ENCODE results near the gene STK24. TPM values are rescaled to one million over a fixed set of nuclear protein-coding genes. Genes with fewer than 3 reads are reported as not detected.

Gene STK24
- total and polyA plus RNA-seq, 2 of the 8 experiments (the other 6 are each of a cell fraction or from before 2014, with no cell fraction given) = 62.8 to 143 TPM

GRCh38 chr13:98567140-98567539 lies 9.8 kb downstream of the STK24 start:
- no peak overlapping the region for H4K91ac ChIP-seq (replicated peaks; ENCODE audit: insufficient read length, low read length)
- H3K27me3 ChIP-seq (replicated peaks in 1 of 4; ENCODE audit: control insufficient read depth in 3 of 4, extremely low read depth in 1 of 4, insufficient read depth in 3 of 4, low read length in 3 of 4) = no peaks in the 10 kb centered on the region
- TF ChIP-seq SP4 (IDR thresholded peaks at IDR 0.05; ENCODE audit: low read length) (no peak), RAD21 (IDR thresholded peaks at IDR 0.05 in 1 of 2, conservative IDR thresholded peaks at IDR 0.05 in 1 of 2; ENCODE audit: low read depth in 2 of 2, low read length in 2 of 2) (no peak), POLR2AphosphoS5 (IDR thresholded peaks at IDR 0.05; ENCODE audit: low read depth, low read length) (no peak)
- H3K9ac ChIP-seq (replicated peaks in 1 of 4; ENCODE audit: extremely low read depth in 1 of 4, low read depth in 3 of 4, low read length in 3 of 4) = no peak overlapping the region
- peaks cover 30 to 97% of the 10 kb centered on the region in 2 experiments for H3K79me2 ChIP-seq (ENCODE audit: control insufficient read depth in 1 of 2, insufficient read depth in 2 of 2, low read length in 2 of 2)
- H2AK5ac ChIP-seq (ENCODE audit: low read depth, low read length) = no peak overlapping the region
- no peak overlapping the region for H3K27ac ChIP-seq (ENCODE audit: low read depth, low read length)
- no peak overlapping the region for H3K56ac ChIP-seq (replicated peaks; ENCODE audit: insufficient read length, low read depth, low read length)
- no peak overlapping the region for H3K4me3 ChIP-seq (ENCODE audit: extremely low read depth in 1 of 4, insufficient read depth in 2 of 4, low read depth in 3 of 4, low read length in 4 of 4)
- peaks cover 31% of the 10 kb centered on the region for H3K79me1 ChIP-seq (ENCODE audit: low read depth, low read length)
- no peak overlapping the region for H2BK15ac ChIP-seq (ENCODE audit: low read length)
- H3K18ac ChIP-seq (ENCODE audit: extremely low read depth, low read length) = no peak overlapping the region; the same call in 1 of the 2 replicates
- no peak for DNase-seq (ENCODE audit: low read depth in 1 of 2, low spot score in 2 of 2)
- H2BK5ac ChIP-seq (ENCODE audit: low read depth, low read length) = no peak overlapping the region
- peaks cover 31 to 41% of the 10 kb centered on the region in 2 experiments for H4K20me1 ChIP-seq (replicated peaks in 1 of 2; ENCODE audit: control insufficient read depth in 1 of 2, insufficient read depth in 2 of 2, low read length in 2 of 2)
- WGBS, 2 experiments (ENCODE audit: extremely low coverage in 1 of 2, insufficient coverage in 1 of 2, insufficient read length in 1 of 2, insufficient replicate concordance in 2 of 2, low coverage in 1 of 2, low lambda C conversion rate in 2 of 2, missing lambda C conversion rate in 1 of 2) = 94% methylated on average over 13 of the region's 13 CpGs; no CpG with 5 or more reads in 1 of the 2 experiments
- H3K4me2 ChIP-seq (ENCODE audit: insufficient read depth in 1 of 2, low read depth in 2 of 2, low read length in 2 of 2) = no peak overlapping the region; a peak in 1 of 4 replicates
- H4K8ac ChIP-seq (ENCODE audit: extremely low read depth, insufficient read depth, low read length) = no peak overlapping the region
- ChIA-PET CTCF (ENCODE audit: partially characterized antibody) (interaction anchor here (1.0 to 1.5 kb wide), 5 partner anchors 9 to 81 kb away, joined by 3 to 6 read pairs (median 3); no protein-coding TSS in a partner anchor), POLR2A (ENCODE audit: partially characterized antibody) (interaction anchor here (1.3 kb wide), 1 partner anchor 8 kb away, joined by 3 read pairs; no protein-coding TSS in a partner anchor)
- H2AFZ ChIP-seq (ENCODE audit: low read length) = no peak overlapping the region
- no peak for FAIRE-seq
- no peak overlapping the region for H2BK120ac ChIP-seq (replicated peaks; ENCODE audit: low read depth, low read length)
- H3K23ac ChIP-seq (ENCODE audit: insufficient read length) = no peak overlapping the region
- H3K4ac ChIP-seq (replicated peaks; ENCODE audit: insufficient read length, low read depth, low read length) = no peak overlapping the region
- H3K4me1 ChIP-seq (replicated peaks in 1 of 4; ENCODE audit: control insufficient read depth in 3 of 4, insufficient read depth in 4 of 4, low read length in 3 of 4) = peaks cover 9 to 41% (median 27%) of the 10 kb centered on the region in 4 experiments
- no peaks in the 10 kb centered on the region for H3K36me3 ChIP-seq (ENCODE audit: control insufficient read depth in 2 of 4, insufficient read depth in 4 of 4, low read length in 3 of 4)
- no peak overlapping the region for H2BK12ac ChIP-seq (ENCODE audit: low read depth, low read length)
- no peak overlapping the region for H4K5ac ChIP-seq (ENCODE audit: insufficient read length, low read depth, low read length)
- H3K9me3 ChIP-seq (ENCODE audit: insufficient read depth in 2 of 2, low read depth in 1 of 2, low read length in 1 of 2) = no peaks in the 10 kb centered on the region
- H3K23me2 ChIP-seq (ENCODE audit: low read depth, low read length) = no peaks in the 10 kb centered on the region
- H2BK20ac ChIP-seq (ENCODE audit: low read length) = 0 out of 2 replicates have a peak overlapping the region, but pooled peaks have one; percentile 15
- H3K14ac ChIP-seq (ENCODE audit: insufficient read length) = no peak overlapping the region
